HepG2 (cell line): ENCODE results near the gene PRPSAP2. TPM values are rescaled to one million over a fixed set of nuclear protein-coding genes. Genes with fewer than 3 reads are reported as not detected.

Source experiments
- CREM ChIP-seq, 2 experiments: sonication (generic) in 1 of 2; formaldehyde crosslinking in 1 of 2; IDR thresholded peaks; 2 replicates each; pipeline versions ENCODE4 v1.4.0 to v1.6.1; 2016 to 2020; ENCODE audit warnings: antibody characterized with exemption in 1 of 2, mild to moderate bottlenecking in 1 of 2, missing genetic modification reagents in 1 of 2
- EED ChIP-seq: sonication (generic); formaldehyde crosslinking; IDR thresholded peaks from 2 replicates; pipeline ENCODE4 v1.5.0; 2020; ENCODE audit warnings: mild to moderate bottlenecking, missing genetic modification reagents
- ELF4 ChIP-seq: sonication (generic); formaldehyde crosslinking; IDR thresholded peaks from 2 replicates; pipeline ENCODE4 v1.5.0; 2020; ENCODE audit warnings: missing genetic modification reagents, mild to moderate bottlenecking, moderate library complexity, borderline replicate concordance
- FOXA3 ChIP-seq: IDR thresholded peaks from 2 replicates; pipeline ENCODE4 v1.6.1; 2016; ENCODE audit warnings: missing genetic modification reagents, missing compliant biosample characterization
- HNRNPH1 ChIP-seq: fragments of 200-400 bp; formaldehyde crosslinking; optimal IDR thresholded peaks from 2 replicates; pipeline ENCODE3; 2017; ENCODE audit warnings: mild to moderate bottlenecking, low read depth, low read length
- KMT2A ChIP-seq: sonication (generic); formaldehyde crosslinking; IDR thresholded peaks from 2 replicates; pipeline ENCODE4 v1.4.0; 2020; ENCODE audit warnings: missing genetic modification reagents
- YEATS4 ChIP-seq: sonication (generic); formaldehyde crosslinking; IDR thresholded peaks from 2 replicates; pipeline ENCODE4 v1.4.0; 2020; ENCODE audit warnings: missing genetic modification reagents, borderline replicate concordance
- ZC3H13 ChIP-seq: sonication (generic); formaldehyde crosslinking; IDR thresholded peaks from 2 replicates; pipeline ENCODE4 v1.8.1; 2023; ENCODE audit warnings: mild to moderate bottlenecking, missing genetic modification reagents, moderate library complexity
- ZFX ChIP-seq: sonication (generic); formaldehyde crosslinking; IDR thresholded peaks from 2 replicates; pipeline ENCODE4 v1.4.0; 2020; ENCODE audit warnings: mild to moderate bottlenecking, low read depth, missing genetic modification reagents, moderate library complexity
- polyA plus RNA-seq, 8 experiments: library from polyadenylated mRNA; depleted of rRNA in 3 of 8; stranded (reverse) in 7 of 8; unstranded in 1 of 8; fragments of >200 nt; fragmentation: Illumina TruSeq in 4 of 8; extraction: Trizol in 4 of 8; gene quantifications; 2 replicates each; pipeline versions ENCODE4 v1.2.1 to v1.2.3, GENCODE V29; 2011 to 2016; ENCODE audit warnings: low read depth in 4 of 8, missing spikeins in 1 of 8, mixed read lengths in 1 of 8; ENCODE audit not compliant: insufficient read depth in 1 of 8
- total RNA-seq, 5 experiments: library from RNA; depleted of rRNA; stranded (reverse); fragments of >200 nt; fragmentation: Illumina TruSeq; extraction: Trizol; gene quantifications; 2 replicates each; pipeline ENCODE4 v1.2.3, GENCODE V29; 2016; ENCODE audit warnings: low read depth in 1 of 5
- TF ChIP-seq, protein P1 (sequence below): IDR thresholded peaks from 2 replicates; pipeline ENCODE4 v1.6.1; 2016; ENCODE audit warnings: low read depth, control low read depth
- TF ChIP-seq, protein P2 (sequence below): sonication (generic); formaldehyde crosslinking; IDR thresholded peaks from 2 replicates; pipeline ENCODE4 v1.4.0; 2020; ENCODE audit warnings: missing genetic modification reagents
- TF ChIP-seq, protein P3 (sequence below): sonication (generic); formaldehyde crosslinking; IDR thresholded peaks from 2 replicates; pipeline ENCODE4 v1.5.1; 2020; ENCODE audit warnings: missing genetic modification reagents, mild to moderate bottlenecking, borderline replicate concordance
- TF ChIP-seq, protein P4 (sequence below): sonication (generic); formaldehyde crosslinking; IDR thresholded peaks from 2 replicates; pipeline ENCODE4 v1.5.0; 2020; ENCODE audit warnings: missing genetic modification reagents
- TF ChIP-seq, protein P5 (sequence below): sonication (generic); formaldehyde crosslinking; IDR thresholded peaks from 2 replicates; pipeline ENCODE4 v1.5.0; 2020; ENCODE audit warnings: mild to moderate bottlenecking, missing genetic modification reagents
- TF ChIP-seq, protein P6 (sequence below): fragments of 450-650 bp; IDR thresholded peaks from 2 replicates; pipeline ENCODE4 v1.6.1; 2017

Gene PRPSAP2
- total and polyA plus RNA-seq, 2 of the 13 experiments (the other 11 are each of a cell fraction or from before 2014, with no cell fraction given) = 34.0 to 58.9 TPM

DNA sequence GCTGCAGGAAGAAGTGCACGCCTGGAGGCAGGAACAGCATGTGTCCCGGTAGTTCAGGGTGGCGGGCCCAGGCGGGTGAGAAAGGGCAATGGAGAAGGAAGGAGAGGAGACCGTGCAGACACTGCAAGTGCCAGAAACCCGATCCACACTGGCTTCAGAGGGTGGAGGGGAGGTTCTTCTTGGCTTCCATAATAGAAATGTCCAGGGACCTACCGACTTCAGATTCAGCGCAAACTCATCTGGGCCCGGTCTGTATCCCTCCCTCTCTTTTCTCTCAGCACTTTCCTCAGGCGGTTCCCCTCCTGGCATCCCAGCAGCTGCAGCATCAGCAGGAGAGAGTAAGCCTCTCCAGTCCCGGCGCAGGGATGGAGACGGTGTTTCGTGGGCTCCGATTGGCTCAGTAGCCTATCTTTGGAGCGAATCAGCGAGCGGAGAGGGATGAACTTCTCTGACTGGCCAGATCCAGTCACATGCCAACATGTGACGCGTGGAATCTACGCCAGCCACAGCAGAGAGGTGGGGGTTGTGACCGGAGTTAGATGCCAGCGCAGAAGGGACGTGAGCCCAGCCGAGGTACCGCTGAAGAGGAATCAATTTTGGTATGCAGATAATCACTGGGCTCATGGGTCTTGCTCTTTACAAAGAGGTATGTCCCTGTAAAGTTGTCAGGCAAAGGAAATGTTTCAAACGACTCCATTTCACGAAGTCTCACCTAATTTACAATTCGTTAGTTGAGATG lies 1.9 kb upstream of the PRPSAP2 start (continued):
- TF ChIP-seq, protein P1, sequence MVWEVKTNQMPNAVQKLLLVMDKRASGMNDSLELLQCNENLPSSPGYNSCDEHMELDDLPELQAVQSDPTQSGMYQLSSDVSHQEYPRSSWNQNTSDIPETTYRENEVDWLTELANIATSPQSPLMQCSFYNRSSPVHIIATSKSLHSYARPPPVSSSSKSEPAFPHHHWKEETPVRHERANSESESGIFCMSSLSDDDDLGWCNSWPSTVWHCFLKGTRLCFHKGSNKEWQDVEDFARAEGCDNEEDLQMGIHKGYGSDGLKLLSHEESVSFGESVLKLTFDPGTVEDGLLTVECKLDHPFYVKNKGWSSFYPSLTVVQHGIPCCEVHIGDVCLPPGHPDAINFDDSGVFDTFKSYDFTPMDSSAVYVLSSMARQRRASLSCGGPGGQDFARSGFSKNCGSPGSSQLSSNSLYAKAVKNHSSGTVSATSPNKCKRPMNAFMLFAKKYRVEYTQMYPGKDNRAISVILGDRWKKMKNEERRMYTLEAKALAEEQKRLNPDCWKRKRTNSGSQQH (CRISPR knock-in tag) = no peak
- TF ChIP-seq KMT2A (CRISPR knock-in tag) = 0 out of 2 replicates have a peak, but pooled peaks have one; percentile 37
- no peak for TF ChIP-seq ELF4 (CRISPR knock-in tag)
- TF ChIP-seq, protein P2, sequence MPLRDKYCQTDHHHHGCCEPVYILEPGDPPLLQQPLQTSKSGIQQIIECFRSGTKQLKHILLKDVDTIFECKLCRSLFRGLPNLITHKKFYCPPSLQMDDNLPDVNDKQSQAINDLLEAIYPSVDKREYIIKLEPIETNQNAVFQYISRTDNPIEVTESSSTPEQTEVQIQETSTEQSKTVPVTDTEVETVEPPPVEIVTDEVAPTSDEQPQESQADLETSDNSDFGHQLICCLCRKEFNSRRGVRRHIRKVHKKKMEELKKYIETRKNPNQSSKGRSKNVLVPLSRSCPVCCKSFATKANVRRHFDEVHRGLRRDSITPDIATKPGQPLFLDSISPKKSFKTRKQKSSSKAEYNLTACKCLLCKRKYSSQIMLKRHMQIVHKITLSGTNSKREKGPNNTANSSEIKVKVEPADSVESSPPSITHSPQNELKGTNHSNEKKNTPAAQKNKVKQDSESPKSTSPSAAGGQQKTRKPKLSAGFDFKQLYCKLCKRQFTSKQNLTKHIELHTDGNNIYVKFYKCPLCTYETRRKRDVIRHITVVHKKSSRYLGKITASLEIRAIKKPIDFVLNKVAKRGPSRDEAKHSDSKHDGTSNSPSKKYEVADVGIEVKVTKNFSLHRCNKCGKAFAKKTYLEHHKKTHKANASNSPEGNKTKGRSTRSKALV = no peak
- TF ChIP-seq ZFX (CRISPR knock-in tag) = no peak
- TF ChIP-seq, protein P3, sequence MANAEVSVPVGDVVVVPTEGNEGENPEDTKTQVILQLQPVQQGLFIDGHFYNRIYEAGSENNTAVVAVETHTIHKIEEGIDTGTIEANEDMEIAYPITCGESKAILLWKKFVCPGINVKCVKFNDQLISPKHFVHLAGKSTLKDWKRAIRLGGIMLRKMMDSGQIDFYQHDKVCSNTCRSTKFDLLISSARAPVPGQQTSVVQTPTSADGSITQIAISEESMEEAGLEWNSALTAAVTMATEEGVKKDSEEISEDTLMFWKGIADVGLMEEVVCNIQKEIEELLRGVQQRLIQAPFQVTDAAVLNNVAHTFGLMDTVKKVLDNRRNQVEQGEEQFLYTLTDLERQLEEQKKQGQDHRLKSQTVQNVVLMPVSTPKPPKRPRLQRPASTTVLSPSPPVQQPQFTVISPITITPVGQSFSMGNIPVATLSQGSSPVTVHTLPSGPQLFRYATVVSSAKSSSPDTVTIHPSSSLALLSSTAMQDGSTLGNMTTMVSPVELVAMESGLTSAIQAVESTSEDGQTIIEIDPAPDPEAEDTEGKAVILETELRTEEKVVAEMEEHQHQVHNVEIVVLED (CRISPR knock-in tag) = peak; percentile 60; the same call in 1 of the 2 replicates
- TF ChIP-seq, protein P4, sequence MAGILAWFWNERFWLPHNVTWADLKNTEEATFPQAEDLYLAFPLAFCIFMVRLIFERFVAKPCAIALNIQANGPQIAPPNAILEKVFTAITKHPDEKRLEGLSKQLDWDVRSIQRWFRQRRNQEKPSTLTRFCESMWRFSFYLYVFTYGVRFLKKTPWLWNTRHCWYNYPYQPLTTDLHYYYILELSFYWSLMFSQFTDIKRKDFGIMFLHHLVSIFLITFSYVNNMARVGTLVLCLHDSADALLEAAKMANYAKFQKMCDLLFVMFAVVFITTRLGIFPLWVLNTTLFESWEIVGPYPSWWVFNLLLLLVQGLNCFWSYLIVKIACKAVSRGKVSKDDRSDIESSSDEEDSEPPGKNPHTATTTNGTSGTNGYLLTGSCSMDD (CRISPR knock-in tag) = no peak
- TF ChIP-seq YEATS4 = no peak
- TF ChIP-seq, protein P5, sequence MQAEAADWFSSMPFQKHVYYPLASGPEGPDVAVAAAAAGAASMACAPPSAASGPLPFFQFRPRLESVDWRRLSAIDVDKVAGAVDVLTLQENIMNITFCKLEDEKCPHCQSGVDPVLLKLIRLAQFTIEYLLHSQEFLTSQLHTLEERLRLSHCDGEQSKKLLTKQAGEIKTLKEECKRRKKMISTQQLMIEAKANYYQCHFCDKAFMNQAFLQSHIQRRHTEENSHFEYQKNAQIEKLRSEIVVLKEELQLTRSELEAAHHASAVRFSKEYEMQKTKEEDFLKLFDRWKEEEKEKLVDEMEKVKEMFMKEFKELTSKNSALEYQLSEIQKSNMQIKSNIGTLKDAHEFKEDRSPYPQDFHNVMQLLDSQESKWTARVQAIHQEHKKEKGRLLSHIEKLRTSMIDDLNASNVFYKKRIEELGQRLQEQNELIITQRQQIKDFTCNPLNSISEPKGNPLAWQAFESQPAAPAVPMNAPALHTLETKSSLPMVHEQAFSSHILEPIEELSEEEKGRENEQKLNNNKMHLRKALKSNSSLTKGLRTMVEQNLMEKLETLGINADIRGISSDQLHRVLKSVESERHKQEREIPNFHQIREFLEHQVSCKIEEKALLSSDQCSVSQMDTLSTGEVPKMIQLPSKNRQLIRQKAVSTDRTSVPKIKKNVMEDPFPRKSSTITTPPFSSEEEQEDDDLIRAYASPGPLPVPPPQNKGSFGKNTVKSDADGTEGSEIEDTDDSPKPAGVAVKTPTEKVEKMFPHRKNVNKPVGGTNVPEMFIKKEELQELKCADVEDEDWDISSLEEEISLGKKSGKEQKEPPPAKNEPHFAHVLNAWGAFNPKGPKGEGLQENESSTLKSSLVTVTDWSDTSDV (CRISPR knock-in tag) = no peak
- TF ChIP-seq EED (CRISPR knock-in tag) = no peak
- TF ChIP-seq CREM (IDR thresholded peaks at IDR 0.05) = peak; percentile 89
- no peak for TF ChIP-seq CREM (CRISPR knock-in tag; IDR thresholded peaks at IDR 0.05)
- TF ChIP-seq HNRNPH1 = no peak
- TF ChIP-seq FOXA3 = no peak
- no peak for TF ChIP-seq ZC3H13 (CRISPR knock-in tag)
- TF ChIP-seq, protein P6, sequence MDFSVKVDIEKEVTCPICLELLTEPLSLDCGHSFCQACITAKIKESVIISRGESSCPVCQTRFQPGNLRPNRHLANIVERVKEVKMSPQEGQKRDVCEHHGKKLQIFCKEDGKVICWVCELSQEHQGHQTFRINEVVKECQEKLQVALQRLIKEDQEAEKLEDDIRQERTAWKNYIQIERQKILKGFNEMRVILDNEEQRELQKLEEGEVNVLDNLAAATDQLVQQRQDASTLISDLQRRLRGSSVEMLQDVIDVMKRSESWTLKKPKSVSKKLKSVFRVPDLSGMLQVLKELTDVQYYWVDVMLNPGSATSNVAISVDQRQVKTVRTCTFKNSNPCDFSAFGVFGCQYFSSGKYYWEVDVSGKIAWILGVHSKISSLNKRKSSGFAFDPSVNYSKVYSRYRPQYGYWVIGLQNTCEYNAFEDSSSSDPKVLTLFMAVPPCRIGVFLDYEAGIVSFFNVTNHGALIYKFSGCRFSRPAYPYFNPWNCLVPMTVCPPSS = no peak
